Measurements from ENCODE around the gene MSI2.

GRCh38 chr17:57458718-57459285 is 202.5 kb downstream of the MSI2 start:
- TF ChIP-seq ZNF274 (IDR thresholded peaks at IDR 0.05; ENCODE audit: low read depth, low read length): no peak
- no peak for TF ChIP-seq YY1 (IDR thresholded peaks at IDR 0.05; ENCODE audit: insufficient read depth, insufficient read length)
- no peak for TF ChIP-seq SUZ12 (IDR thresholded peaks at IDR 0.05; ENCODE audit: extremely low read depth, insufficient read depth, insufficient read length)
